Activated CD4-positive, alpha-beta T cell treated with anti-CD3 and anti-CD28 coated beads, Interleukin-10, Interleukin-2, amounts not matched to agents 100 ng/mL and 50 ng/mL, durations not matched to agents 16 hours and 8 hours (primary cell): ENCODE measurements around the gene RCBTB1.

Source experiments
- DNase-seq: peaks from one replicate; pipeline ENCODE4 v3.0.0-alpha.2; 2020

RCBTB1 gene

DNA sequence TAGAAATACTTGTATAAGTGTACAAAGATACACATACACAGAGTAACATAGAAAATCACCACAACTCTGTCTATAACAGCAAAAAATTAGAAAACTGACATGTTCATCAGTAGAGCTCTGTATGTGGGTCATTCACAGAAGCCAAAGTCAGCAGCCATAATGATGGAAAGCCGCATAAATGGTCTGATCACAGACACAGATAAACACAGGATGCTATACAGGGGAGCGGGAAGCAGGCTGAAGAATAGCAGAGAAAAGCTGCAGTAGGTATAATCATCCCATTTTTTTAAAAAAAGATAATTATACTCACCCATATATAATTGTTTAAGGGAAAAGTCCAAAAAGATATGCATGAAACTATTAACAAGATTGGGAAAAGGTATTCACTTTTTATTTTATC is 31.5 kb downstream of the RCBTB1 start:
- DNase-seq = no peak

DNA sequence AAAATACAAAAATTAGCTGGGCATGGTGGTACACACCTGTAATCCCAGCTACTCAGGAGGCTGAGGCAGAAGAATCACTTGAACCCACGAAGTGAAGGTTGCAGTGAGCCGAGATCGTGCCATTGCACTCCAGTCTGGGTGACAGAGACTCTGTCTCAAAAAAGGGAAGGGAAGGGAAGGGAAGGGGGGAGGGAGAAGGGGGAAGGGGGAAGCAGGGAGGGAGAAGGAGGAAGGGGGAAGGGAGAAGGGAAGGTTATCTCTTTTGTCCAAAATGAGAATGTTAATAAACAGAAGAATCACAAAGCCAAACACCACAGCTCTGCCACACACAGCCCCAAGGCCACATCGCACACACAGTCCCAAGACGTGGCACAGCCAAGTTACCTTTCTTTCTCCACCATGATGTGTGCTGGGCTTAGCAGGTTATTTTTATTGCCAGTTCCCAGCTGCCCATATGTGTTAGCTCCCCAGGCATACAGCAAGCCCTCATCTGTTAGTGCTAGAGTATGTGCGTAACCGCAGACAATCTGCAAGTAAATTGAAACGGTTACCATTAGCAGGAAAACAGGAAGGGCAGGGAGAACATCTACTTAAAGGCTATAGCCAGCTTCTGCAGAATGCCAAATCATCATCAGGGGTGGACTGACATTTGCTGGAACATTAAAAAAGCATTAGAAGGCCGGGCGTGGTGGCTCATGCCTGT is 34.3 kb downstream of the RCBTB1 start:
- DNase-seq = no peak

DNA sequence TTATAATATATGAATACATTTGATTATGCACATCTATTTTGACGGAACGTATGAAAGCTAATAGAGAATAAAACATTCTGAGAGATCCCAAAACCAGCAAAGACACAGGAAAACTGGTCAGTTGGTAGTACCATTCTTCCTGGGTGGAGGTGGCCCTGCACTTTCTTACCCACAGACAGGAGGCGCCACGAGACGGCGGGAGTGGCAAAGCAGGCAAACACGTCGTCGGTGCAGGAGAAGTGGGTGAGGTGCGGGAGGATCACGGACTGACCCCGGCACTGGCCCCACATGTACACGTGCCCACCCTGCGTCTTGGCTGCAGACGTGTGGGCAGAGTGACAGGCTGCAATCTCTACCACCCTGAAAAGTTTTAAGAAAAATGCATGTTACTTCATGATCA is 36.1 kb downstream of the RCBTB1 start:
- DNase-seq = no peak

DNA sequence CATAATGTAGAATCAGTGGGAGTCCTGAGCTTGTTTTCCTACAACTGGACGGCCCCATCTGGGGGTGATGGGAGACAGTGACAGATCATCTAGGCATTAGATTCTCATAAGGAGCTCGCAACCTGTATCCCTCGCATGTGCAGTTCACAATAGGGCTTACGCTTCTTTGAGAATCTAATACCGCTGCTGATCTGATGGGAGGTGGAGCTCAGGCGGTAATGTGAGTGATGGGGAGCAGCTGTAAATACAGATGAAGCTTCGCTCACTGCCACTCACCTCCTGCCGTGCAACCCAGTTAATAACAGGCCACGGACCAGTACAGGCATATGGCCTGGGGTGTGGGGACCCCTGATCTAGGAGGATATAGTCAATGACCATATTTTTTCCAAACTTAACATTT is 38.8 kb downstream of the RCBTB1 start:
- no peak for DNase-seq

DNA sequence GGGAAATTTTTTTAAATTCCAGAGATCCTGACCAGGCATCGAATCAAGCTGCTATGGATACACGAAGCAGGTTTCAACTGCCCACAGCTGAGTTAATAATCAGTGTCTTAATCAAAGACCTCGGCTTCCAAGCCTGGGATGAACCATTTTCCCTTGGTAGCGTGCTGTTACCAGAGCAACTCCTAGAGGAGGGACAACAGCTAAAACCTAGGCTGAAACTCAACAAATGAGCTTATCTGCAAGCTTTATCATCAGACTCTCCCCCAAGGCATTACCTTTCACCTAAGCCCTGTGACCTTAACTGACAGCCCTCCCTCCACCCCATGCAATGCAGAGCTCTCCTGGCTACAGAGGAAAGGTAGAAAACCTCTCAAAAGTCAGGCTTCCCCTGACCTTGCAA is 39.7 kb downstream of the RCBTB1 start:
- no peak for DNase-seq

DNA sequence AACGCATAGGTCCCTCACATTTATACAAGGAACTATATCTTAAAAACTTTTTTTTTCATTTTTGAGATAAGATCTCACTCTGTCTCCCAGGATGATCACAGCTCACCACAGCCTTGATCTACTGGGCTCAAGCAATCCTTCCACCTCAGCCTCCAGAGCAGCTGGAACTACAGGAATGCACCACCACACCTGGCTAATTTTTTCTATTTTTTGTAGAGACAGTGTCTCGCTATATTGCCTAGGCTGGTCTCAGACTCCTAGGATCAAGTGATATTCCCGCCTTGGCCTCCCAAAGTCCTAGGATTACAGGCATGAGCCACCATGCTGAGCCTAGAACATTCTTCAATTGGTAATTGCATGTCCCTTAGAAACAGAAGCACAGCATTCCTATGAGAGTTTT is 41.7 kb downstream of the RCBTB1 start:
- DNase-seq = no peak

DNA sequence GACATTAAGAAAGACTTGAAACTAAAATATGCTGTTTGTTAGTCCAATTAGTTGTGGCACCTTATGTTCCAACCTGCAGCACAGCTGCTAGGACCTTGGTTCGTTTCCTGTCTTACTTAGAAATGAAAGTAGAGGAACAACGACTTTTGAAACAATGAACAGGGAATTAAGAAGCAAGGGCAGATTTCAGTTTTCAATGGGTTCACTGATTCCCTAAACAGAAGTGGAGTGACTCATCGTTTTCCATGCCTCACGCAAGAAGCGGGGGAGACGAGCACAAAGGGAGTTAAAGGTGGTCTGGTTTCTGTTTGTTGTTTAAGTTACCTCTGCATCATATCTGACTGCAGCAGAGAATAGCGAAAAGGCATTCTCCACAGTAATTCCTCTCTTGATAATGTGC is 44.8 kb downstream of the RCBTB1 start:
- no peak for DNase-seq

DNA sequence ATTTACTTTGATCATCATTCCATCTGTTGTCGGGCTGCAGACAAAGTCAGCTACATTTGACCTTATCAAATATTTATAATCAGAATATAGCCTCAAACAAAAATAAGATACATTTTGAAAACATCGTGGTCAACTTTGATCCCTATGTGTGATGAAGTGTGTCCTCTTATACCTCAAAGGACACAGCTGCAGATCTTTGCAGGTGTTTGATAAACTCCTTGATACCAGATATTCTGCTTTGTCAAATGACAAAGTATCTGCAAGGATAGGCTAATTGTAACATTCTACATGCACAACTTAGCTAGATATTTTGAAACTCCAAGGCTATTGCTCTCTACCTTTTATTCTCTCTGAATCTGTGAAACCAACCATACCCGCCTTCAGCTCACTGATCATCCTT is 45.6 kb downstream of the RCBTB1 start:
- no peak for DNase-seq

DNA sequence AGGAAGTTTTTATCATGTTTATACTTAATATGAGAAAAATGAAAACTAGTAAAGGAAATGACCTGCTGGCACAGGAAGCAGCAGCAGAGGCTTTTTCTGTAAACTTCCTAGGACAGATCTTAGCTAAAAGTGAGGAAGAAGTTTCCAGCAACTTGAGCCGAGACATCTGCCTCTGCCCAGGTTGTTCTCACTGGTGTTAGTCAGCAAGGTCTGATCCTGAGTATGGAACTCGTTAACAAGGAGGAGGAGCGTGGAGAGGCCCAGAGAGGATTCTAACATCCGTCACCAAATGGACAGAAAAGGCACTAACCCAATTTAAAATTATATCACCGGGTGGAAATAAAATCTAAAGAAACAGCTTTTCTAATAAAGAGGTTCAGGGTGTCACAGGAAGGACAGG is 46.0 kb downstream of the RCBTB1 start:
- no peak for DNase-seq

DNA sequence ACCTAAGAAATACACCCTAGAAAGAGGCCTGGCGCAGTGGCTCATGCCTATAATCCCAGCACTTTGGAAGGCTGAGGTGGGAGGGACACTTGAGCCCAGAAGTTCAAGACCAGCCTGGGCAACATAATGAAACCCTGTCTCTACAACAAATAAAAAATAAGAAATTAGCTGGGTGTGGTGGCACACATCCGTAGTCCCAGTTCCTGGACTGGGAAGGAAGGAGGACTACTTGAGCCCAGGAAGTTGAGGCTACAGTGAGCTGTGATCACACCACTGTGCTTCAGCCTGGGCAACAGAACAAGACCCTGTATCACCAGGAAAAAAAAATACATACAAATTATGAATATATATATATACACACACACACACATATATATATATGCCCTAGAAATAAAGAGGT is 47.0 kb downstream of the RCBTB1 start:
- DNase-seq = no peak

DNA sequence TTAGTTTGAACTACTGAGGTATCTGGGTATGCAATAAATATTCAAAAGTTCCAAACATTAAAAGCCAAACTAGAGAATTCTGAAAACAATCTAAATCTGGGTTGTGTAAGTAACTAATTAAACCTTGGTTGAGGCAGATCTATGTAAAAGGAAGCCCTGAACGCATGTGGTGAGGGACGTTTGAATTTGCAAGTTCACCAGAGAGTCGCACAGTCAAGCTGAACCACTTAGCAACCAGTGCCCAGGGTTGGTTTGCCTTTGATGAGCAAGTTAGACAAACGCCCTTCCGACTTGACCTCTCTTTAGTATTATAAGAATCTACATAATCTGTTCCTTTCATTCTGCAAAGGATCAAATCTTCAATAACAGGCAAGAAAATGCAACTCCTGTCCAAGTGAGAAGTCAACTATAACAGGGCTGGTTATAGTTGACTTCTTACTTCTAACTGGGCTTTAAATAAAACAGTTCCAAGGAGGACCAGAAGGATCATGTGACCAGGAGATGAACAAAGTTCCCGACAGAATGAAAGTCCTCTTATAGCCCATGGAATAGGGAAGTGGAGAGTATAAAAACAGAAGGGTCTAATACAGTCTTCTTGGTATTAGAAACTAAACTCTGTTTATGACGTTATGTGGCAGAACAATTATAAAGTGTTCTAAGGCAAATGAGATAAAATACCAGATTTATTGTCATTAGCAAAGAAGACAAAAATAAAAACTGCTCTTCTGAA is 49.0 kb downstream of the RCBTB1 start:
- no peak for DNase-seq

DNA sequence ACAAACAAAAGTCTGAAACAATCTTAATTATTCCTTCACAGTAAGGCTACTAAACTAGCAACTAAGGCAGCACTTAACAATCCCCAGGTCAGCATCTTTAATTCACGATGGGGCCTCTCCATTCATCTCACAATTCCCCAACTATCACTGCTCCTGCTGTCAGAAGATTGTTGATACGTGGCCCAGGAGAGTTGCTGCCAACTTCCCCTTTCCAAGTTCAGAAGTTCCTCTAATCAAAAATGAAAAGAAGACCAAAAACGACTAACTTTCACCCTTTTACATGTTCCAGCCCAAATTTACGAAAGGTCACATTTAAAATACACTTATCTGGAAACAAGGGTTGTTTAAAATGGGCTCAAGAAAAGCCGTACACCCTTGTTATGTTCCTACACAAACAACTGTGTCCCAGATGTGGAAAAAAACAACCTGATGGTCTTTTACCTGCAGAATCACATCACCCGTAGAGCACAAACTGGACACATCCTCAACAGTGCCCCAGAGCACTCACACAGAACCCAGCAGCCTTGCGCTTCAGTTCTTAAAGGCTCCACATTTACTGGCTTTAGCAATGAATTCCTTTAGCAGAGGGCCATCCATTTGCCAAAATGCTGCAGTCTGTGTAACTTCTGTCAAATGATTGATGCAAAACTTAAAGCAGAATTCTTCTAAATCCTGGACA is 51.6 kb downstream of the RCBTB1 start:
- no peak for DNase-seq

DNA sequence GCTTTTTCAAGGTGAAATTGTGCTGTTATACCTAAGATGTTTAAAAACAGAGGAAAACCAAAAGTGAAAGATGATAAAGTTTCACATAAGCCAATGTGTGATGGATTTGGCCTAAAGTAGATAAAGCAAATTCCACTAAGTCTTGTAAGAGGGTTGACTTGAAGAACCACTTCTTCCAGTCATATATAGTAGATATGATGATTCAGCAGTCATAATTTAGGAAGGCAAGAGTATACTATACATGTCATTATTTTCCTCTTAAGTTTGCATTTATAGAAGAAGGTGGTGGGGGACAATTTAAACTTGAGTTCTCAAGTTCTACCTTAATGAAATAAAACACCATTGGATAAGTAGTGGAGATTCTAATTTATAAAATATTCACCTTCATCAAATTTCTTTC is 52.3 kb downstream of the RCBTB1 start:
- no peak for DNase-seq

DNA sequence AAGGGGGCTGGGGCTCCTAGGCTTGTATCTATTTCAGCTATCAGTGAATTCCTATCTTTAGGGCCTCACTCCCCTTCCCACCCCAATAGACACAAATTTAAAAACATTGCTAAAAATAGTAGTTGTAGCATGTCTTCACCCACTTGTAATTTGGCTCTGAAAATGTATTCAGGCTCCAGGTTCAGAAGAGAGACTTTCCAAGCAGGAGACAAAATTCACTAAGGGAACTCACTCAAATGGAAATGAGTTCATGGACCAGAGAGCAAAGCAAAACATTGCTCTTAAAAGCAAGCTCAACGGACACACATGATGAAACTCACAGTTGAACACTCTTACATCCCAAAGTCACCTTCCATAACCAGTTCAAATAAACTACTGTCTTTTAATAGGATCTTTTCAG is 52.8 kb downstream of the RCBTB1 start:
- DNase-seq = no peak

DNA sequence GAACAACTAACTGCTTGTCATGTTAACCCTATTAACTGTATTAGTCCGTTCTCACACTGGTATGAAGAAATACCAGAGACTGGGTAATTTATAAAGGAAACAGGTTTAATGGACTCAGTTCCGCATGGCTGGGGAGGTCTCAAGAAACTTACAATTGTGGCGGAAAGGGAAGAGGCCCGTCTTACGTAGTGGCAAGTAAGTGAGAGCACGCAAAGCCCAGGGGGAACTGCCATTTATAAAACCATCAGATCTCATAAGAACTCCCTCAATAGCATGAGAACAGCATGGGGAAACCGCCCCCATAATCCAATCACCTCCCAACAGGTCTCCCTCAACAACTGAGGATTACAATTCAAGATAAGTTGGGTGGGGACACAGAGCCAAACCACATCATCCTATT is 54.9 kb downstream of the RCBTB1 start:
- no peak for DNase-seq

DNA sequence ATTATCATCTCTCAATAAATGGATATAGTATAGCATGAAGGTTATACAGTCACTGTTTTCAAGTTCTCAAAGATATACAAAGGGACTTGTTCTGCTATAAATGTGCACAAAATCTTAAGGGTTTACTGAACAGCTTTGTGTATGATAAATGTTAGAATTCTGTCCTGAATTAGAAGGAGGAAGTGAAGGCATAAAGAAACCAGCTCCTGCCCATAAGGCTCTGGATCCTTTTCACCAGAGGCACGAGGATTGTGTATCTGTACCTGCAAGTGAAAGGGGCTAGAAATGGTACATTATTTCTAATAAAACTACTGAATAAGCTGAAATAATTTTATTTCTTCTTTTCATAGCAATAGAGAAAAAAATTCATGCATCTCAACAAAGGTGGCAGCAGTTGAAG is 57.2 kb downstream of the RCBTB1 start:
- DNase-seq = no peak

DNA sequence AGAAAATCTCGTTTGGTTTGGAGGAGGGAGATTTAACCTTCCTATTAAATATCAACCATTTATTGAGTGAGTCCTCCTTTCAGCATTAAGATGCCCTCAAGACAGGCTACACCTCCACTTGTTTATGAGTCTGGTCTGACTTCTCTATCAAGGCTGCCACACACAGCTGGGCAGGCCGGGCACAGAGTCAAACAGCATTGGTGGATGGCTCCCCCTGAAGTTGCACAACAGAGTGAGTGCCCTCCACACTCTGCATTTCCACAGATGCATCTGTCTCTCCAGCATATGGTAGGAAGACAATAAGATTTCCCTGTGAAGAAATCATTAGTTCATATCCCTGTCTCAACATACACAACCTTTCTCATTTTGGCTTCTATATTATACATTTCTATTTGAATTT is 58.2 kb downstream of the RCBTB1 start:
- DNase-seq = no peak

DNA sequence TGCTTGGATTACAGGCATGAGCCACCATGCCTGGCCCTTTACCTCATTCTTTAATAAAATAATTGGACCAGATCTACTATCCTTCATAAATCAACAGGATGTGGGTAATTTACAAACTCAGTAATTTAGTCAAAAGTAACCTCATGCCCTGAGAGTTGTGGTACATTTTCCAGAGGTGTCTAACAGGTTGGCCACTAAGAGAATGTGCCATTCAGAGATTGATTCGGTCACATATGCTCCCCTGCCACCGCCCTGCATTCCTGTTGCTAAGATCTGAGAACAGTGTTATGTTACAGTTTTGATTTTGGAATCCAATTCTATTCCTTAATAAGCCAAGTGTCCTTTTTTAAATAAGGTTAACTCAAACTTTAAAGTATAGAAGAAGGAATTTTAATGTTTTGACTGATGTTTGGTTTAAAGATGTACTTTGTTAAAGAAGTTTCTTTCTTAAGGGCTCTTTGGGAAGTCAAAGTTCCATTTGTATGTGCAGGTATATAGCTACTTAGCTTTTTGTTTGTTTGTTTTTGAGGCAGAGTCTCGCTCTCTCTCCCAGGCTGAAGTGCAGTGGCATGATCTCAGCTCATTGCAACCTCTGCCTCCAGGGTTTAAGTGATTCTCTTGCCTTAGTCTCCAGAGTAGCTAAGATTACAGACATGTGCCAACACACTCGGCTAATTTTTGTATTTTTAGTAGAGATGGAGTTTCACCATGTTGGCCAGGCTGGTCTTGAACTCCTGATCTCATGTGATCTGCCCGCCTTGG is 60.4 kb downstream of the RCBTB1 start:
- DNase-seq = peak; percentile 23

DNA sequence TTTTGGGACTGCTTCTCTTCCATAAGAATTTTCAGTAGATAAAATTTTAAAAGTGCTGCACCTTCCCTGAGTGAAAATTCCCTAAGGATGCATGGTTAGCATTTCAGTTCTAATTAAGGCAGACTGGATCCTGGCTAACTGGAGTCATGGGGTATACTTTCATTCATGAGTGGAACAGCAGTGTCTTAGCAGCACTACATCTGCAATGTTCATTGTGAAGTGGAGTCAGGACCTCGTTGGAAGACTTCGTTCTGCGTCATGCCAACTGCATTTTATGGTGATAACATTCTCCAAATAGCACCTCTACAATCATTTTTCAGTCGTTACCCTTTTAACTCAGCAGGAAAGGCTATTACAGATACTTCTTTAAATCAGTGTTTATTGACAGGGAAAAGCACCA is 64.1 kb downstream of the RCBTB1 start:
- DNase-seq = no peak

DNA sequence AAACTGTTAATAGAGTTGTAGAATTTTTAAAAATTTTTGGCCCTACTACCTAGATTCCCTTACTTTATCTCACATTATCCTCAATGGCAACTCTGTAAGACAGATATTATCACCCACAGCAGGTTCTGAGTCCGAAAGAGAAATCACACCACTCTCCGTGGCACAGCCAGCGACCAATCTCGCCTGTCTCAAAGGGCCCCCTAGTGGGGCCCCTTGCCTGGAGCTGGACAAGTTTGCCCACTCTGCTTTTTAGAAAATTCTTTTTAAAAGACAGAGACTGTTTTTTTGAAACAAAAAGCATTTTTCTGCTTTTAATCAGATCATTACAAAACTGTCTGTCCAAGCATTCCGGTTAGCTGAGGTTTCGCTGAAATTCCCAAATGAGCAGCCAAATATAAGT is 67.9 kb downstream of the RCBTB1 start:
- DNase-seq = no peak

DNA sequence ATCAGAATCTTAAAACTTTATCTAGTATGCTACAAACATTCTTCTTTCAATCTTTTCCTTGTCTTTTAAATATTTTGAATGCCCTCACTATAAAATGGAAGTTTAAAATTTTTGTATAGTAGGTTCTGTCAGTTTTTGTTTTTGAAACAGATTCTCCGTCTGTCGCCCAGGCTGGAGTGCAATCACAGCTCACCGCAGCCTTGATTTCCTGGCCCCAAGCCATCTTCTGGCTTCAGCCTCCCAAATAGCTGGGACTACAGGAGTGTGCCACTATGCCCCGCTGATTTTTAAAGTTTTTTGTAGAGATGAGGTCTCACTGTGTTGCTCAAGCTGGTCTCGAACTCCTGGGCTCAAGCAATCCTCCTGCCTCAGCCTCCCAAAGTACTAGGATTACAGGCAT is 68.9 kb downstream of the RCBTB1 start:
- no peak for DNase-seq

DNA sequence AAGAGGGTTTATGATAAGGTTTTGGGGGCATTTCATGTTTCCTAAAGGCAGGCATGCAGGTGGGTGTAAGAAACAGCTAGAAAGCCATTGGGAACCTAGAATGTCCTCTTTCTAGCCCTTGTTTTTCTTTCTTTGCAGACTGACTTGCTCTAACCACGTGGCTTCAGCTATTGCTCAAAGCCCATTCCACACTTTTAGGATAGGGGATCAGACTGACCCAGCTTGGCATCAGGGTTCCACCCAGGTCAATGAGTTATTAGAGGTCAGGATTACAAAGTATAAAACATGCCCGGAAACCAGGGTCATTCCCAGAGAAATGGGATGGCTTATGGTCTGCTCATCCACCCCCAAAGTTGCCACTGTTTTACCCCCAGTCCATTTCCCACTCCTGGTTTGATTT is 72.8 kb downstream of the RCBTB1 start:
- DNase-seq = no peak

DNA sequence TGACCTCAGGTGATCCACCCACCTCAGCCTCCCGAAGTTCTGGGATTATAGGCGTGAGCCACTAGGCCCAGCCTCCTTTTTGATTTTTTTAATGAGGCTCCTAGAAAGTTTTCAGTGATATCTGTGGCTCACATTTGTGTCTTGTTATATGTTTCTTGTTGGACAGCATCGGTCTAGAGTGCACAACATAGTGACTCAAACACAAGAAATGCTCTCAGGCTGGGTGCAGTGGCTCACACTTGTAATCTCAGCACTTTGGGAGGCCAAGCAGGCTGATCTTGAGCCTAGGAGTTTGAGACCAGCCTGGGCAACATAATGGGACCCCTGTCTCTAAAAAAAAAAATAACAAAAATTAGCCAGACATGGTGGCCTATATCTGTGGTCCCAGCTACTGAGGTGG is 81.4 kb downstream of the RCBTB1 start:
- no peak for DNase-seq

DNA sequence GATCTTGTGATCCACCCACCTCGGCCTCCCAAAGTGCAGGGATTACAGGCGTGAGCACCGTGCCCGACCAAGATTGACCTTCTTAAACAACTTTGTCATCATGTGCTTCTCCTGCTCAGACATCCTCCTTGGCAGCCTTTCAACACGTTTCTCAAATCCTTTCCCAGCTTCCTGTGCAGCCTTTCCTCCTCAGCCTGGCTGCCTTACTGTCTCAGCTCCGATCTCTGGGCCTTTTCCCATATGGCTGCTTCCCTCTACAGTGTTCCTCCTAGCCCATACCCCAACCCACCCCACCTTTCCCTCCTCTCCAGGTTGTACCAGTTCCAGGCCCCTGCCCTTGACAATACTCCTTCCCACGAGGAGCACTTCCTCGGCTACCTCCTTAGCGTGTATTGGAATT is 82.4 kb downstream of the RCBTB1 start:
- no peak for DNase-seq
